Activated CD4-positive, alpha-beta T cell treated with anti-CD3 and anti-CD28 coated beads for 1 hour (primary cell): ENCODE data around the gene DNAH8.

ENCODE experiments used
- DNase-seq: peaks from one replicate; pipeline ENCODE4 v3.0.0-alpha.2; 2020

The DNAH8 gene

DNA sequence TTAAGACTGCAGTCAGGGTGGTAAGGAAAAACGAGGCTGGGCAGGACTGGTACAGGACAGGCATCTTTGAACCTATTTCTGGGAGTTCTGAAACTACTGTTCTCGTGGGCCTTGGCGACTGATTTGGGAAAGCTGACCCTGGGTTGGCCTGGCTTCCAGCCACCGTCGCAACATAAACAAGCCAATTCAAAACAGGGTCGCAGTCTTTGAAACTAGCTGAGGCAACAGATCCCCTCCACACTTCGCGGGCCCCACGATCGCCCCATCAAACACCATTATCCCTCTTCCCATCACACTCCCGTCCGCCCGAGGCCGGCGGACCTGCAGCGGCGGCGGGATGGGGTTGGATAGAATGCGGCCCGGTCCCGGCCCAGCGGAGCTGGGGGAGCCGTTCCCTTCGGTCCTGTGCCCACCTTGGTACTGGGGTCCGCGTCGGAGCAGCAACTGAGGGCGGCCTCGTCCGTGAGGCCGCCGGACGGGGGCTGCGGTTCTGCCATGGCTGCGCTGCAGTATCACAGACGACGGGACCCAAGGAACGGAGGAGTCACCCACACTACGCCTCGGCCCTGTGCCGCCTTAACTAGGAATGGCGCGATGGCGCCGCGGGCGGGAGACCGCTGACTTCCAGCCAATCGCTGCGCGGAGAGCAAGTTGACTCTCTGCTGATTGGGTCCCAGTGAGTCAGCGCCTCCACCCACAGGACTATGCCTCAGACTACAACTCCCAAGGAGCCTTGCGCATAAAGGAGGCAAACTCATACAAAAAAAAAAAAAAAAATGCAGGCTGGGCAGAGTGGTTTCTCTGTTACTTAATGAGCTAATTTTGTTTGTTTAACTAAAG, 12.3 kb upstream of the DNAH8 start, which contains the start of gene GLO1:
Gene GLO1 (minus strand): TSS at position 588 of the 840 bp plus-strand sequence. CDS start 91 bp downstream, at position 497.
- DNase-seq, result peak; percentile 92

DNA sequence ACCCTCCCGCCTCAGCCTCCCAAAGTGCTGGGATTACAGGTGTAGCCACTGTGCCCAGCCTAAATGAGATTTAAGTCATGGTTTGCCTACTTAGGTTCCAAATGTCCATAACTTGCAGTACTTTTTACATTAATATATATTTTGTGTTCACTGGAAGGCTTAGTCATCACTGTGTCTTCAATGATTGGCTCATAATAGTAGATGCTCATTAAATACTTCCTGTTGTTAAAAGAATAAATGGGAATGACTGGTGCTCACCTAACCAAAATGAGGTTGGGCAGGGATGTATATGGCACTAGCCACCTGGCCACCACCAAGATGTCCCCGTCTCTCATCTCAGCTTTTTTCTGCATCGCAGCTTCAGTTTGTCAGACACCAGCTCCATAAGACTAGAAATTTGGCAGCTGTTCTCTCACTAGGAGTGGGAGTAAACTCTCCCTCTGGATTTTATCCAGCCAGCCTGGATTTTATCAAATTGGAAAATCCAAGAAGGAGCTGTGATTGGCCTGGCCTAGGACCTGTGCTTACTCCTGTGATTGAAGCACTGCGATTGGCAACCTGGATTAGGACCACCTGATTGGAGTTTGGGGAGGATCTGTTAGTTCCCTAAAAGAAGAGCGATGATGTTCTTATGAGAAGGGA, 11.0 kb upstream of the DNAH8 start:
- DNase-seq, result no peak

DNA sequence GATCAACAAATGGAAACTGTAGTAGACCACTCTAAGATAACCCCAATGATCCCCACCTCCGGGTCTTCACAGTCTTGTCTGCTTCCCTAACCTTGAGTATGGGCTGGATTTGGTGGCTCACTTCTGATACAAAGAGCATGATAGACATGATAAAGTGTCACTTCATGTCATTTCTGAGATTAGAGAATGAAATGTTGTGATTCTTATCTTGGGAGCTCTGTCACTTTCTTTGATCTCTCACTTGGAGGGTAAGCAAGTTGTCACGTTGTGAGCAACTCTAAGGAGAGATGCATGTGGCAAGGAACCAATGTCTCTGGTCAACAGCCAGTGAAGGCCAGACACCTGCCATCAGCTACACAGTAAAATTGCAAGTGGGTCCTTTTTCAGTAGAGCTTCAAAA, 9.2 kb upstream of the DNAH8 start:
- no peak for DNase-seq

GRCh38 chr6:38708496-38708895, 6.6 kb upstream of the DNAH8 start:
- no peak for DNase-seq

- no peak for DNase-seq
Measured at GRCh38 chr6:38713812-38714211, 1.3 kb upstream of the DNAH8 start.

DNA sequence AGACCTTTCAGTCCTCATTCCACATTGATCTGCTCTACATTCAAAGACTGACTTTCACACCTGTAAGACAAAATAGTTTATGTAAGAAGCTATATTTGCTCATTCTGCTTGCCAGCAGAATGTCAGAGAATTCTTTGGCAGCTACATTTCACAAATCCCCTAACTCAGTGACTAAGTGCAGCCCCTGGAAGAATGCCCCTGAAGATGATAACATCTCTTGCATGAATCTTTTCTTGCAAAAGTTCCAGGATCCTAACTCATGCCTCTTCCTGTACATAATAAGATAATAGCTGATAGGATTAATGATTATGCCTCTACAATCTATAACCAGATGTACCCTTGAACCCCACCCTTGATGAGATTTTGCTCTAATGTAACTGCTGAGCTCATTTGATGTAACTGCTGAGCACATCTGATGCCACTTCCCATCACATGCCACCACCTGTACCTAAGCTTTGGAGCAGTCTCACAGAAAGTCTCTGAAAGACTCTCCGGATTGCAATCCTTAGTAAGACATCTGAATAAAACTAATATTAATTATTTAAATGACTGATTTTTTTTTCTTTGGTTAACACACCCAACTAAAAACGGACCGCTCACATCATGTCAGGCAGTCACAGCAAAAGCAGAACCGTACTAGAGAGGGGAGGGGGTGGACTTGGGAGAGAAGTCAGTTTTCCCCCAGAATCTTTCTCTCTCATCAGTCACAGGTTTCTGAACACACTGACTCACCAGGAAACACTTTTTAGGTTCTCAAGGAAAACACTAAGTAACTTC, 684 bp upstream of the DNAH8 start:
- no peak for DNase-seq

DNA sequence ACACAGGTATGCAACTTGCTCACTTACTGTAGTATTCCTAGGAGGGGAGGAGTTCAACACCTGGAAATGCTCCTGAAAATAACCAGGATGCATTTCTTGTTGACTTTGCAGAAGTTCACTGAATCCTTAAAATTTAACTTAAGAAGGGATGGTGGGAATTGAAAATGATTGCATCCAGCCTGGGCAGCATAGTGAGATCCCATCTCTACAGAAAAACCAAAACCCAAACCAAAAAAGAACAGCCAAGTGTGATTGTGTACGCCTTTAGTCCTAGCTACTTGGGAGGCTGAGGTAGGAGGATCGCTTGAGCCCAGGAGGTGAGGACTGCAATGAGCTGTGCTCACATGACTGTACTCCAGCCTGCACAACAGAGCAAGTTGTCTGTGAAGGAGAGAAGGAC, 1.7 kb downstream of the DNAH8 start:
- no peak for DNase-seq

DNA sequence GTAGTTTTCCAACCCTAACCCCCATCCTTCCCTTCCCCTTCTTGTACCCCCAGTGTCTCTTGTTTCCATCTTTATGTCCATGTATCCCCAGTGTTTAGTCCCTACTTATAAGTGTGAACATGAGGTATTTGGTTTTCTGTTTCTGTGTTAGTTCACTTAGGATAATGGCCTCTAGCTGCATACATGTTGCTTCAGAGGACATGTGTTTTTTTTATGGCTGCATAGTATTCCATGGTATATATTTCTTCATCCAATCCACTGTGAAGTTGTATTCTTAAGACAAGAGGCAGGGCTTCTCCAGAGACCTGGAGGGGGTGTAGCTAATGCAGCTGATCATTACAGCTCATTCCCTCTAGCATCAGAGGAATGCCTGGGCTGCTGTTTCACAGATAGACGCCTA, 4.2 kb downstream of the DNAH8 start:
- no peak for DNase-seq

GRCh38 chr6:38720295-38720694, 5.2 kb downstream of the DNAH8 start:
- no peak for DNase-seq

- DNase-seq, result no peak
Measured at GRCh38 chr6:38722038-38722437, 6.9 kb downstream of the DNAH8 start.

GRCh38 chr6:38722727-38723334, 7.7 kb downstream of the DNAH8 start:
- DNase-seq, result no peak

GRCh38 chr6:38723783-38724182, 8.7 kb downstream of the DNAH8 start:
- DNase-seq, result no peak

GRCh38 chr6:38724343-38724742, 9.2 kb downstream of the DNAH8 start:
- no peak for DNase-seq

GRCh38 chr6:38725414-38726183, 10.5 kb downstream of the DNAH8 start:
- no peak for DNase-seq

DNA sequence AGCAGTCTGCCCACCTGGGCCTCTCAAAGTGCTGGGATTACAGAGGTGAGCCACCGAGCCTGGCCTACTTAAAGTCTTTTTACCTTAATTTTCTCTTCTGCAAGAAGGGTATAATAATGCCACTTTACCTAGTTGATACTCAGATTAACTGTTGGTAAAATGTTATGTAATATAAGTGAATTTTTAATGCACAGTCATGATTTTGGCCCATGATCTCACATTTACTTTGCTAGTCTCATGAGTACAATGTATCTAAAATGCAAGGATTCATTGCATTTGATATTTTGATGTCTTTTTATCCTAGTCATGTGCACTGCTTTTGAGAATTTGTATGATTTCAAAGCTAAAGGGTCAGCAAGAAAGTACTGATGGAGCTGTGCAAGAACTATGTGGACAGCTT, 13.1 kb downstream of the DNAH8 start:
- DNase-seq, result no peak

DNA sequence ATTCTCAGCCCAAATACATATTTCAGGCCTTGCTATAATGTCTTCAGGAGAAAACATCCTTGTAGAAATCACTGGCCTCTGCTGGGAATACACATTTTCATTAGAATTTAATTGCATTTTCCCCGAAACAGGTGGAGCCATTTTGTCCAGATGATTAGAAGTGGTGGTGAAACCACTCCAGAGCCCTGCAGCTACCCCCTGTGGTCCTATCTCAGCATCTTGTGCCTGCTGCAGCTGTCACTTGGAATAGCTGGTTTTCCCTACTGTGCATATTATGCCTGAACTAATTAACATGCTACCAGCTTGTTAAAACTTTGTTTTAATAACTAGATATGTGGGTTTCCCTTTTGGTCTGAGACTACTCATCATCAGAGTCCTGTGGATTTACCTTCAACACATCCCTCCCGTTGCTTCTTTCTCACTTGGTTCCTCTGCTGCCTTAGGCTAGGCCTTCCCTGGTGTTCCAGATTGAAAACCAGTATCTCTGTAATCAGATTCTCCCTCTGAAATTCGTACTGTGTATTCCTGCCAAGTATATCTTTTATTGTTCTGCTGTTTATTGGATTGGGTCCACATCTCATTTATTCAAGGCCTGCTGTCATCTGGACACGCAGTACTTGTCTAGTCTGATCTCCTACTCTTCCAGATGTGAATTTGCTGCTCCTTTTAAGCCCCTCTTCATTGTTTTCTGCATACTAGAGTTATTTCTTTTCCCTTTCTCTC, 15.2 kb downstream of the DNAH8 start:
- no peak for DNase-seq

DNA sequence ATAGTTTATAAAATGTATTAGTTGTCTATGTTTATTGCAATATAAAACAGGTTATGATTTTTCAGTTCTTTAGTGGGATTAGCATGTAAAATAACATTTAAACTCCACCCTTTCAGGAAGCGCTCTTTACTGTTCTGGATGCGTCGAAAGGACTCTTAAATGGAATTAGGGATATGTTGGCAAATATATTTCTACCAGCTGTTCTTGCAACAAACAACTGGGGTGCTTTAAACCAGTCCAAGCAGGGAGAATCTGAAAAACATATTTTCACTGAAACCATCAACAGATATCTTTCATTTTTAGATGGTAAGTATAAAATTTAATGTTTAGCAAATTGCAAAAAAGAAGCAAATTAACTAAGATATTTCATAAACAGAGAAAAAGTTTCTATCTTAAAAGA, 21.8 kb downstream of the DNAH8 start:
- DNase-seq, result no peak

GRCh38 chr6:38738261-38738660, 23.1 kb downstream of the DNAH8 start:
- no peak for DNase-seq

DNA sequence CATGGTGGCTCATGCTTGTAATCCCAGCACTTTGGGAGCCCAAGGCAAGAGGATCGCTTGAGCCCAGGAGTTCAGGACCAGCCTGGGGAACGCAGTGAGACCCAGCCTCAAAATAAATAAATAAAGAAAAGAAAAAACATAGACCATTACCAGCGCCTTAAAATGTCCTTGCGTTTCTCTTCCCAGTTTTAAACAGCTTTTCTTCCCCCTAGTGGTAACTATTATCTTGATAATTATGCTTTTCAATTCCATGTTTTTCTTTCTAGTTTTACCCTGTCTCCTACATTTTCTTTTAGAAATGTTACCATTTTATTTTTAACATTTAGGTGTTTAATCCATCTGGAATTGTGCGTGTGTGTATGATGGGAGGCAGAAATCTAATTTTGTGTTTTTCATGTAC, 24.4 kb downstream of the DNAH8 start:
- no peak for DNase-seq

GRCh38 chr6:38749473-38749872, 34.4 kb downstream of the DNAH8 start:
- DNase-seq, result no peak

DNA sequence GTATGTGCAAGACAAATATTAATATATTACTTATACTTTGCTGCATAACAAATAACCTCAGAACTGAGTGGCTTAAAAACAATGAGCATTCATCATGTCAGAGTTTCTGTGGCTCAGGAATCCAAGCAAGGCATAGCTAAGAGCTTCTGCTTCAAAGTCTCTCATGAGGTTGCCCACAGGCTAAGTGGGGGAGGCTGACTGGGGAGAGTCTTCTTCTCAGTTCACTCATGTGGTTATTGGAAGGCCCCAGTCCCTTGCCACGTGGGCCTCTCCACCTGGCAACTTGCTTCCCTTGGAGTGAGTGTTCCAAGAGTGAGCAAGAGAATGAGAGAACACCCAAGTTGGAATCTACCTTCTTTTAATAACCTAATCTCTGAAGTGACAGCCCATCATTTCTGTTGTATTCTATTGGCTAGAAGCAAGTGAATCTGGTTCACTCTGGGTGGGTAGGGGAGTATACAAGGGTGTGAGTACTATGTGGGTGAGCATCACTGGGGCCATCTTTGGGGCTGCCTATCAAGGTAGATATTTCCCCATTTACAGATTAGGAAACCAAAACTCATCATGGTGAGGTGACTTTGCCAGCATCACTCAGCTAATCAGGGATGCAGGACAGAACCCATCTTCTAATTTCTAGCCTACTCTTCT, 36.0 kb downstream of the DNAH8 start:
- DNase-seq, result no peak
